Fibroblast of skin of left biceps (primary cell): Measurements from ENCODE around the gene MAP1LC3B.
"Not testable (repeated sequence)": the region's sequence is repeated elsewhere in the genome, so short reads cannot be mapped to it uniquely, and the experiment has no call there.

Source experiments
- DNase-seq, 2 experiments: peaks; one replicate each; pipeline ENCODE4 v3.0.0-alpha.2; 2013; ENCODE audit warnings: low read depth in 2 of 2

MAP1LC3B gene

DNA sequence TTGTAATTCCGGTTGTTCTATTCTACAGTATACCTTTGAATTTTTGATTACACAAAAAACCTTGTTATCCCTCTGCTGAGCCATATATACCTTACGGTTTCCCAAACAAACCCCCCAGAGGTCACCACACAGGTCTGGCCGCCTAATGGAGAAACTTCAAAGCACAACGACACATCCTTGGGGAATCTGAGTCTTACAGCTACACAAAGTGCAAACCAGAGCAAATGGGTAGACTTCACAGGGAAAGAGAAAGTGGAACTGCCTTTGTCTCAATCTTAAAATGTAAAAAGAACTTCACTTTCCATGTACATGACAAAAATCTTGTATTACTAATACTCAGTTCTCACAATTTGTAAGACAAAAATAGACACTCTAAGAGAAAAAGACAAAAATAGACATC is 11.3 kb upstream of the MAP1LC3B start:
- DNase-seq: no peak

DNA sequence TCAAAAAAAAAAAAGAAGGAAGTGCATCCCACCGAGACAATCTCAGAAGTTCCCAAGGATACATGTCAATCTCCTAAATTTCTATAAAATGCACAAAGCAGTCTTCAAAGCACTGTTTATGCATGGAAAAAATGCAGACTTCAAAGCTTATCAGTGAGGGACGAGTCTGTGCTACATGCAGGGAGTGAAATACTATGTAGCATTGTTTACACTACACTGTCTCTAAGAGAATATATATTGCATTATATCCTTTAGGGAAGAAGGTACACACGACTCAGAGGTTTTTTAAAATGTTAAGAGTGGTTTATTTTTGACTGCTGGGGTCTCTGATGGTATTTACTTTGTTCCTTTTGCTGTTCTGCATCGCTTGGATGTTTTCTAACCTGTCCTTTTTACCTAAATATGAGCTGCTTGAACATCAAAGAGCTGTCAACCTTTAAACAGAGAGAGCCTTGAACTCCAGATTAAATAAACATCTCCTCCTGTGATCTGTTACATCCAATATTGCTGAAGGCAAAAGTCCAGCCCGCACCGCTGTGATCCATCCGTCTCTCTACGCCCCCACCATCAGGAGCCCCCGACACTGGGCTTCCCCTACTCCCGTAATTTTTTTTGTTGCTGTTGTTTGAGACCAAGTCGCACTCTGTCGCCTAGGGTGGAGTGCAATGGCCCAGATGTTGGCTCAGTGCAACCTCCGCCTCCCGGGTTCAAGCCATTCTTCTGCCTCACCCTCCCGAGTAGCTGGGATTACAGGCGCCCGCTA is 9.9 kb upstream of the MAP1LC3B start:
- DNase-seq: no peak

DNA sequence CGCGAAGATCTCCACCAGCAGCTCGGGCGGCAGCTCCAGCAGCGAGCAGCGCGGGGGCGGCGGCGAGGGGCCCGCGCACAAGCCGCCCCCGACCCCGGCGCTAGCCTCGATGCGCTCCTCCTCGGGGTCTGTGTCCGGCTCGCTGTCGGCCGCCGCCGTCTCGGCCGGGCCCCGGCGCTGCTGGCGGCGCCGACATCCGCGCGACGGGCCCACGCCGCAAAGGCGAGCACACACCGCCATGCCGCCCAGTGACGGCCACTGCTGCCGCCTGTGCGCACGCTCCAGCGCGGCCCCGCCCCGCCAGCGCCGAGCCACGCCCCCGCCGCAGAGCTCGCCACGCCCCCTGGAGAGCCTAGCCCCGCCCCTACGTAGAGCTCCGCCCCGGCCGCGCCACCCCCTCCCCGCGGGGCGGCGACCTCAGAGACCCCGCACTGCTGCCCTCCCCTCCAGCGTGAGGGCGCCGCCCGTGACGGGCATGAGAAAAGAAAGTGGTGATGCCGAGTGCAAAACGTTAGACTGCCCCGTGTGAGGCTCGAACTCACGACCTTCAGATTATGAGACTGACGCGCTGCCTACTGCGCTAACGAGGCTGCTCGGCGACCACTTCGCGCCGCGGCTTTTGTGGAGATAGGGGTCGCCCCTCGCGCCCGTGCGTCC is 8.5 kb upstream of the MAP1LC3B start, which contains the start of gene FBXO31:
FBXO31 (minus strand) TSS at position 272 of the 657 bp plus-strand sequence; CDS start at position 240, 32 bp downstream.
- DNase-seq: peak; percentile 88 to 90

DNA sequence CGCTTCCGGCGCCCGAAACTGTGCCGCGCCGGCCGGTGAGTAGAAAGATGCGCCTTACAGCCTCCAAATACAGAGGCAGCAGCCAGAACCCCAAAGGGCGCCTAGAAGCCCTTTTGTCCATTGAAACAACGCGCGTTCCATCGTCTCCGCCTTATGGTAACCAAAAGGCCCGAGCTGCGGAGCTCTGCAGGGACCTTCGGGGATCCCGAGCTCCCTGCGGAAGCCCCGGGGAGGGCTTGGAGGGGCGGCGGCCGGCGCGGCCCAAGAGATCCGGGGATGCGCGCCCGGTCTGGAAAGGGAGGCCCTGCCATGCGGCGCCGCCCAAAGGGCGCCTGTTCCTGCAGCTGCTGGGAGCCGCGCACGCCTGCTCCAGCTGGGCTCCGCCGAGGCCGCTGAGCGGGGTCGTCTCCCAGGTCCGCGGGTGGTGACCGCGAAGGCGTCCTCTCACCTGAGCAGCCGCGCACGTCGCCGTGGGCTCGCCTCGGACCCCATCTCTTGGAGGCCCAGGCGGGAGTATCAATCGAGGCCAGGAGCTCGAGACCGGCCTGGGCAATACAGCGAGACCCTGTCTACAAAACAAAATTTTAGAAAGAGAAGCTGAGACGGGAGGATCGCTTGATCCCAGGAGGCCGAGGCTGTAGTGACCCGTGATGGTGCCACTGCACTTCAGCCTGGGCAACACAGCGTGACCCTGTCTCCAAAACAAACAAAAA is 7.8 kb upstream of the MAP1LC3B start:
- DNase-seq: no peak

DNA sequence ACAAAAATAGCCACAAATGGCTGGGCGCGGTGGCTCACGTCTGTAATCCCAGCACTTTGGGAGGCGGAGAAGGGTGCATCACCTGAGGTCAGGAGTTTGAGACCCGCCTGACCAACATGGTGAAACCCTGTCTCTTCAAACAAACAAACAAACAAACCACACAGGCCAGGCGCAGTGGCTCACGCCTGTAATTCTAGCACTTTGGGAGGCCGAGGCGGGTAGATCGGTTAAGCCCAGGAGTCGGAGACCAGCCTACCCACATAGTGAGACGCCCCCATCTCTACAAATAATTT is 7.3 kb upstream of the MAP1LC3B start:
- not testable (repeated sequence) for DNase-seq

DNA sequence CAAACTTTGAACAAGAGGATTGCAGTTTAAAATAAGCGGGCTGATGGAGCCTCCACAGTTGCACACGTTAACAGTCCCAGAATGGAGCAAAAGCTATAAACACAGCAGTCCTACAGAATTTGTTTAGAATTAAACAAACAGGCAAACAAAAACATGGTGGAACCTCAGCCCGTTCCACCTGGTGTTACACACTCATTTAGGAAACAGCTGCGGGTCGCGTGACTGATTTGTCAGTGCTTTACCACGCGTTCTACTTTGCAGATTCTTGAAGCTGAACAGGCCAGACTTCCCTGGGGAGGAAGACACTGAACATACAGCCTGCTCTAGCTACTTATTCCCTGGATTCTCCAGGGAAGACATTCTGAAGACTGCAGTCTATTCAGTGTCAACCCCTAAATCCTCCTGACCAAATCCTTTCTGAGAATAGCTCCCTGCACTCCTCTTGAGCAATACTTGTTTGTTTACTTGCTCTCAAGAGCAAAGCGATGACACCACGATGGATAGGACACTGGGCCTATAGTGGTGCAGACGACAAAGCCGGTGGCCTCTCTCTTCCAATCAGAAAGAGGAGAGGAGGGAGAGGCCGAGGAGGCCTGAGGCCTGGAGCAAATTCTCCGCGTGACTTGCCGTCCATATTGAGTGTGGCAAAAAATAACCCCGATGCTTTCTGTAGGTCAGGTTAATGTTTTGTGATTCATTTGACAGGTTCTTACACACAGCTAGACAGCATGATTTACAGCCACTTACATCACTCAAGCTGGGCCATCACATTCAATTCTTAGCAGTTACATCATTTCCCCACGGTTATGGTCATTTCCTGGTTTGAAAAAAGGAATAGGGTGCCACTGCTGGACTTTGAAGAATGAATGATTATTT is 4.0 kb upstream of the MAP1LC3B start:
- DNase-seq: peak; percentile 95 to 96

DNA sequence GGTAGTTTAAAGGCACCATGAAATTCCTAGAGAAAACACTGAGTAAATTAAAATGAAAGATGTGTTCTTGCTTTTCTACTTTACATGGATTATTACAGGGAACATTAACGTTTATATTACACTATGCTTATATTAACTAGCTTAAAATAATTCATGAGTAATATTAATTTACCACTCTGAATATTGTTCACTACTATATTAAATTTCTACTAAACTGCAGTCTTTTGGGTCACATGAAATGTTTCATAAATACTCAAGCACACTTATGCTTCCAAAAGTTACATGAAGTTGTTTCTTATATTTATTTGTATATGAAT is 3.4 kb upstream of the MAP1LC3B start:
- DNase-seq: no peak

DNA sequence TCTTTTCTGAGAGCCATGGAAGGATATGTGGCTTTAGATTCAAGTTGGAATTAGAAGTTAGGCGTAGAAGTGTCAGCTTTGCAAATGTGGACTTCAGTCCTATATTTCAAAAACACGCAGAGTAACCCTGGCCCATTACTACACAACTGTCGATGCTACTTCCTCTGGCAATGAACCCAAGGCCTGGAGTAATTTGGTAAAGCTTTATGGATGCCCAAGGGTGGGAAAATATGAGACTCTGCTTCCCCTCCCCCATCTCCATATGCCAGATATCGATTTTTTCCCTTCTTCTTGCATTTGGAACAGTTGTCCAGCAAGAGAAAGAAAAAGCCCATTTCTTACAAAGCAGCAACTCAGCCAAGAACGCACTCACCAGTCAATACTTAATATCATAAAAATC is 2.9 kb upstream of the MAP1LC3B start:
- DNase-seq: no peak

DNA sequence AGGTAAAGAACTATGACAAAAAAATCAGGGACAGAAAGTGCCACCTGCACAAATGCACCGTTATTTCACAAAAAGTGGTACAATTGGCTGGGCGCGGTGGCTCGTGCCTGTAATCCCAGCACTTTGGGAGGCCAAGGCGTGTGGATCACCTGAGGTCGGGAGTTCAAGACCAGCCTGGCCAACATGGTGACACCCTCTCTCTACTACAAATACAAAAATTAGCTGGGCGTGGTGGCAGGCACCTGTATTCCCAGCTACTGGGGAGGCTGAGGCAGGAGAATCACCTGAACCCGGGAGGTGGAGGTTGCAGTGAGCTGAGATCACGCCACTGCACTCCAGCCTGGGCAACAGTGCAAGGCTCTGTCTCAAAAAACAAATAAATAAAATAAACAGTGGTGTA is 2.2 kb upstream of the MAP1LC3B start:
- not testable (repeated sequence) for DNase-seq

DNA sequence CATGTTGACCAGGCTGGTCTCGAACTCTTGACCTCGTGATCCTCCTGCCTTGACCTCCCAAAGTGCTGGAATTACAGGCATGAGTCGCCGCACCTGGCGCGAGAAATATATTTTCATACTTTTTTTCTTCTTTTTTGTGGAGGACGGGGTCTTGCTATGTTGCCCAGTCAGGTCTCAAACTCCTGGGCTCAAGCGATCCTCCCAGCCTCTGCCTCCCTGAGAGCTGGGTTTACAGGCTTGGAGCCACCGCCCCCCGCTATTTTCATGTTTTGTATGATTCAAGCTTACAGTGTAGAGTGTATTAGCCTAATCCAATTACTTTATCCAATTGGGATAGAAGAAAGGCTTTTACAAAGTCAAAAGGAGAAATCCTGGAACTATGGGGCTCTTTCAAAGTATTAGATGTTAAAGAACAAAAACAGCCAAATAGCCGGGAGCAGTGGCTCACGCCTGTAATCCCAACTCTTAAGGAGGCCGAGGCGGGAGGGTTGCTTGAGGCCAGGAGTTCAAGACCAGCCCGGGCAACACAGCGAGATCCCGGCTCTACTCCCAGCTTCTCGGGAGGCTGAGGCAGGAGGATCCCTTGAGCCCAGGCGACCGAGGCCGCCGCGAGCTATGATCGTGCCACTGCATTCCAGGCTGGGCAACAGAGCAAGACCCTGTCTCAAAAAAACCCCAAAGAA is 1.4 kb upstream of the MAP1LC3B start:
- DNase-seq: no peak

DNA sequence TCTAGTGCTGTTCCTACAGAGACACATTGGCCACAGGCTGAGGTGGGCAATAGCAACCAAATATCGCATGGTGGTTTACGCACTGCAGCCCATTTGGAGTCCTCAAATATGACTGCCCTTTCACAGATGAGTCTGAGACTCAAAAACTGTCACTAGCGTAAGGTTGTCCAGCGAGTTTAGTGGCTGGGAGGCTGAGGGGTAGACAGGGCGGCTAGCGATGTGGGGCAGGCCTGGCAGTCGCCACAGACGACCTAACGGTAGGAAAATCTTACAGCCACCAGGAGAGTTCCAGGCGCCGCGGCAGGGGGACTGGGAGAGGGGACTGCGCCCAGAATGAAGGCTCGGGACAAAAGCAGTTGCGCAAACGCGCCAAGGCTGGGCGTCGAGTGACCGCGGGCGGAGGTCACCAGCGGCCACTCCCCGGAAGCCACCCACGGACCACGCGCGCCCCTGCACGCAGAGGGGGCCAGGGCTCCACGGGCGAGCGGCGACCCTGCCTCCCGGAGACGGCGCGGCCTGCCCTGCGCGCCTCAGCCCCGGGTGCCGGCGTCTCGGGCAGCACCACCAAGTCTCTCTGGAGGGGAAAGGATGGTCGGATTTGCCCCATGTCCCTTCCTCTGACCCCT is 699 bp upstream of the MAP1LC3B start:
- DNase-seq: no peak

DNA sequence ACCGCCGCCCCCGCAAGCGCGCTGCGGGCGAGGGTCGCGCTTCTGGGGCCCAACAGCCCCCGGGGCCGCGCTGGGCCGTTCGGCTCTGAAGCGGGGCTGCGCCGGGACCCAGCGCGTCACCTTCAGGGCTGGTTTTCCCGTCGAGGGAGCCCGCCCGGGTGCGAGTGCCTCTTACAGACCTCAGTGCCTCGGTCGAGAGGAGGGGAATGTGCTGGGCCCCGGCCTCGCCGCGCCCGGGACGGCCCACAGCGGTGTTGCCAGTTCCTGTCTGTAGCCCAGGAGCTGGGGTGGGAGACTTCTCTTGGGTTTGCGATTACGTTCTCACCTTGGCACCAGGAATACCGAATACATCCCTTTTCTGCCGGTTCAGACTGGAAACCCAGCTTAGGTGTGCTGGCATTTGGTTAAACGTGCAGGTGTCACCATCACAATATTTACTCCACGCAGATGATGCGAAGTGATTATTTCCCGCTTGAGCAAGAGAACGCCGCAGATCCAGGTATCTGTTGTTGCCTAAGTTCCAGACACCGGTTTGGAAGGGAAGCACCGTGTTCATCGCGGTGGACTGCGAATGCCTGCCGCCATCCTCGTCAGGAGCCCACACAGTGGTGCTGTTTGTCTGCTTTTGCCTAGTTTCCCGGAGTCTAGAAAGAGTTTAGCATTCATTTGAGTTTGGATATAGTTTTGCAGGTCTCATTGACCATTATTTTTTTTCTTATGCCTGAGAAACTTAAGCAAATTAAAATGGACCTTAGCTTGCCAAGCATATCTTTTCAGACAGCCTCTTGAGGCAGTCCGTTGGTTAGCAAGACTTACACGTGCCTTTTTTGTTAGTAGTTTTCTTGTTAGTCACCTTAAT is 914 bp downstream of the MAP1LC3B start:
- DNase-seq: no peak

DNA sequence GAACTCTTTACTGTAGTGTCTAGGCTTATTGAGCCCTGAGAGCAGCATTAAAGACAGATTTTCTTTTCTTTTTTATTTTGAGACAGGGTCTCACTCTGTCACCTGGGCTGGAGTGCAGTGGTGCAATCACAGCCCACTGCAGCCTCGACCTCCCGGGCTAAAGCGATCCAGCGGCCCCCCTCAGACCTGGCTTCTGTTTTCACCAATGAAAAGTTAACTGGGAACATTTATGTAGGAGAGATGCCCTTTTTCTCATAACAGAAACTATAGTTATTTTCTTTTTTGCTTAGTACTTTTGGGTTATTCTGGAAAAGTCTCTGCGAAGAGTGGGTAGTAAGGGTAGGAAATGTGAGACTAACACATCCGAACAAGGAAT is 1.5 kb downstream of the MAP1LC3B start:
- DNase-seq: no peak

DNA sequence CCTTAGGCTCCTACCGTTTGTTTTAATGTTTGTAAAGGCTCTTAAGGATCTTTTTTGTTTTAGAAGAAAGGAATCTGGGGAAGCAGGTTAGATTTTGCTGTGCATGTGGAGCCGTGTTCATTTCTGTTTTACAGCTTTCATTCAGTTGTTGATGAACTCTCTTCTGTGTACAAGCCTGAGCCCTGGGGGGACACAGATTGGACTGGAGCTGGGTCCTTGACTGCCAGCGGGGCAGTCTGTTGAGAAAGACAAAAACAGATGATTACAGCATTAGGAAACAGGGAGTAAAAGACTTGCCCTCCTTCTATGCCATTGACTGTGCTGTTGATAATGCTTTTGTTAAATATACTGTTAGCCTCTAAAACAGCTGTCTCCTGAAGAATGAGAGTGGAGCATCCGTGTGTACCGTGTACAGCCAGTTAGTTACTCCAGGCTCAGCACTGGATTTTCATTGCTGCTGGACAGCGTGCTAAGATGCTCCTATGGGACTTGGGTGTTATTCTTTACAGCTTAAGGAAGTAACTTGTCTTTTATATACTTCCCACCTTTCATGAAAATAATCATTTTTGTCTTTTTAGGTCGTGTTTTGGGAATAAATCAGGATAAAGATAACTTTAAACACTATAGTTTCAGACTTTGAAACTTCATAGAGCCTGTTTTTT is 3.2 kb downstream of the MAP1LC3B start:
- no peak for DNase-seq

DNA sequence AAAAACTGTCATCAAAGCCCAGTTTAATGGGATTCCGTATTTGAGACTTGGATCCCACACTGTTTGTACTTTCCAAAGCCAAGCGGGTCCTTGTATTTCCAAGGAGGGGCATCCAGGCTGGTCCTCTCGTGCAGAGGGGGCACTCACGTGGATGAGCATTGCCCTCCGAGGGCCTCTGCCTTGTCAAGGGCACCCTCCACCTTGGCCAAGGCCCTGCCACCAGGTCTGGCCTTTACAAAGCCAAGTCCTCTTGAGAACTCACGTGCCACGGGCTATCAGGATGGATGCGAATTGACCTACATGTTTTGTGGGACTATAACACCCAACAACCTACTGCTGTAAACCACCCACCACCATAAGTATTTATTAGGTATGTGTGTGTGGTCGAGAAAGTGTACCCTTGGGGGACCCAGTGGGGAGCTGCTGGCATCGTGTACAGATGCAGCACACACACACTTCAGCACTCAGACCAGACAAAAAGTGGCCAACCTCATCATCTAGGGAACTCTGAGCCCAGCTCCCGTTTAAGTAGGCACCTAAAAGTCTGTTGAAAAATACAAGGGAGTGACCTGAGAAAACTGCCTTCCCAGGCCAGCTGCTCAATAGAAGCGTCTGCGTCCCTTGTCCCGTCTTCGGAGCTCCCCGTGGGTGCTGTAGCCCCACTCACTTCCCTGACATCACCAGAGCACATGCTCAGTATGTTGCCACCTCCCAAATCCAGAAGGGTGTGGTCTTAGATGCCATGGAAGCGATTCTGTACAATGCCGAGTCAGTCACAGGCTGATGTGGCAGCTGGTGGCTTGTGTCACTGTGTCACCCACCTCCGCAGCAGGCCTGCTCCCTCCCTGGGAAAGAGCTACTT is 12.9 kb downstream of the MAP1LC3B start:
- no peak for DNase-seq

DNA sequence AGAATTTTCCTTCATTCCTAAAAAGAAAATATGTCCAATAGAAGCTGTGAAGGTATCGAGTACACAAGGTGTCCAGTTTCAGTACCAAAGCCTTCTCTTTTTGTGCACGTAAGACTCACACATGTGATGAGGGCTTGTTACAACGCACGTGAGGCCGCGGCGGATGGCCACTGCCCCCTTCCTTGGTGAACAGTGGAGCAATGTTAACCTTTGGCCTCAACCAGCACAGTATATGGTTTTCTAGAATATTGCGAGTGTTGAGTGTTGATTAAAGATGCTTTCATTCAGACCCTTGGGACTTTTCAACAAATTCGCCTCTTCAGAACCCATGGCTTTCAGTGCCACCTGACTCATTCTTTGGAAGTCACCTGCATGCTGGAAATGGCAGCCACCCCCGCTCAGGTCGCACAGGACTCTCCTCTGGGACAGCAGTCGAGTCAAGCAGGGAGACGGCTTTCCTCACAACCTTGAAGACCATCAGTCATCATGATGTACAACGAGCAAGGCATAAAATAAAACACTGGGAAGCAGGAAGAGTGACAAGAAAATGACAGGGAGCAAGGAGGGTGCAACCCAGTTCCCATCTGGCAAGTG is 14.5 kb downstream of the MAP1LC3B start:
- DNase-seq: no peak

DNA sequence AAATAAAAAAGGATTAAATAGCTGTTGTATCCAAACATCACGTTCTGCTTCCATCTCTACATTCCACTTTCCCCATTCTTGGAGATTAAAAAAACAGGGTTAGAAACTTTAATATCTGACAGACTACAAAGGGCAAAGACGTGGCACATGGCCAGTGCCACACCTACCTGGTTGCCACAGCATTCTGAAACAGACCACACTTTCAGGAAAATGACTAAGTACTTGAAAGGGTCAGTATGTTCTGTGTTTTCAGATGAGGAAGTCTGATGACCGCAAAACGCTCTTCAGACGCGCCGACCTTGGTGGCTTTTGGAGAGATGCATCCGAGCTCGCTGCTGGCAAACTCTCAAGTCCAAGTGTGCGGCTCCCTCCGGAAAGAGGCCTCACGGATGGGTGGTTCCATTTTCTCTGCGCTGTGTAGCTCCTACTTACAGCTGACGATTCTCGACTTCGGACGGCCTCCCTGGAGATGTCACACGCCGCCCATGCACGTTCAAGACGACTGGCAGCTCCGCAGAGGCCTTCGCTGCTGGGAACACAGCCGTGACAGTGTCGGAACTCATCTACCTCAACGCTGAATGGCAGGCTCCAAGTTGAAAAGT is 15.5 kb downstream of the MAP1LC3B start:
- no peak for DNase-seq

DNA sequence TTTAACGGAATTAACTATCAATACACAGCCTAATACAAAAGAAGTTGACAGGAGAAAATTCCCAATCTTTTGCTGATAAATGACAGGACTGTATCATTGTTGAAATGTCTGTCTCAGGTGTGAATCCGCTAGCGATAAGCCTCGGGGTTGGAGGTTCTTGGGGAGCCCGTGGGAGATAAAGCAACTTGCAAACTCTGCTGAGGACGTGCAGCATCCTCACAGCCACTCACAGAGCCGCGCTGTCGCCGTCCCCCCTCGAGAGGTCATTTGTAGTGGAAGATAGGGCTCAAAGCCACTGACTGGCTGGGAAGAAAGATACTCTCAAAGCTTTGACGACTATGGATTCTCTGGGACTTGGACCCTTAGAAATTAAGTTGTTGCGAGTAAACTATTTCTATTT is 17.0 kb downstream of the MAP1LC3B start:
- no peak for DNase-seq
